GM23338 (cell line): ENCODE data around the gene CPNE7. TPM values are rescaled to one million over a fixed set of nuclear protein-coding genes. Genes with fewer than 3 reads are reported as not detected.

Experiments
- ATAC-seq: fragments of 200-7000 bp; cut with Tn5 transposase; 3 replicates; pipeline ENCODE4 v1.9.1; 2020
- DNase-seq: peaks from one replicate; pipeline ENCODE4 v3.0.0-alpha.2; 2015; ENCODE audit warnings: low spot score
- H2AFZ ChIP-seq: fragments of 200-600 bp; sonication (generic); 2 replicates; pipeline ENCODE4 v1.8.0; 2016; ENCODE audit warnings: antibody characterized with exemption, mild to moderate bottlenecking, moderate library complexity
- H3F3A ChIP-seq: fragments of 200-600 bp; sonication (generic); replicated peaks from 2 replicates; pipeline ENCODE4 v1.8.0; 2017; ENCODE audit warnings: antibody characterized with exemption, mixed run types, low read depth
- H3K27ac ChIP-seq: fragments of 200-600 bp; sonication (generic); 2 replicates; pipeline ENCODE4 v1.6.1; 2016; ENCODE audit warnings: low read depth
- H3K27me3 ChIP-seq: fragments of 200-600 bp; sonication (generic); 2 replicates; pipeline ENCODE4 v1.8.0; 2016; ENCODE audit warnings: mild to moderate bottlenecking, mixed run types, moderate library complexity; ENCODE audit not compliant: insufficient read depth
- H3K36me3 ChIP-seq: fragments of 200-600 bp; sonication (generic); 2 replicates; pipeline ENCODE4 v1.8.0; 2016; ENCODE audit warnings: mild to moderate bottlenecking; ENCODE audit not compliant: insufficient read depth
- H3K4me1 ChIP-seq: fragments of 200-600 bp; sonication (generic); 2 replicates; pipeline ENCODE4 v1.8.0; 2016; ENCODE audit warnings: mild to moderate bottlenecking, moderate library complexity; ENCODE audit not compliant: insufficient read depth
- H3K4me2 ChIP-seq: fragments of 200-600 bp; sonication (generic); 2 replicates; pipeline ENCODE4 v1.7.1; 2017; ENCODE audit warnings: mixed run types
- H3K4me3 ChIP-seq: fragments of 200-600 bp; sonication (generic); 2 replicates; pipeline ENCODE4 v1.6.1; 2016; ENCODE audit warnings: mixed run types
- H3K79me2 ChIP-seq: fragments of 200-600 bp; sonication (generic); replicated peaks from 2 replicates; pipeline ENCODE4 v1.8.0; 2017; ENCODE audit warnings: mild to moderate bottlenecking; ENCODE audit not compliant: insufficient read depth
- H3K9me2 ChIP-seq: fragments of 200-600 bp; sonication (generic); 2 replicates; pipeline ENCODE4 v1.8.0; 2017; ENCODE audit not compliant: insufficient read depth
- H4K20me1 ChIP-seq: fragments of 200-600 bp; sonication (generic); replicated peaks from 2 replicates; pipeline ENCODE4 v1.8.0; 2017; ENCODE audit warnings: mild to moderate bottlenecking; ENCODE audit not compliant: insufficient read depth
- H3K27ac Mint-ChIP-seq: 2 replicates; pipeline ENCODE4 v1.8.0; 2020; ENCODE audit warnings: inconsistent platforms, mild to moderate bottlenecking, moderate library complexity, mixed read lengths
- H3K27me3 Mint-ChIP-seq: 3 replicates; pipeline ENCODE4 v1.8.0; 2022; ENCODE audit warnings: low read depth, mild to moderate bottlenecking, moderate library complexity, mixed read lengths, inconsistent platforms; ENCODE audit not compliant: insufficient read depth, poor library complexity
- H3K36me3 Mint-ChIP-seq: 3 replicates; pipeline ENCODE4 v1.8.0; 2021; ENCODE audit warnings: low read depth, mild to moderate bottlenecking, inconsistent platforms, moderate library complexity, mixed read lengths
- H3K4me1 Mint-ChIP-seq: 3 replicates; pipeline ENCODE4 v1.8.0; 2020; ENCODE audit warnings: mild to moderate bottlenecking, inconsistent platforms, mixed read lengths
- H3K4me3 Mint-ChIP-seq: 3 replicates; pipeline ENCODE4 v1.8.0; 2021; ENCODE audit warnings: moderate library complexity, mild to moderate bottlenecking, inconsistent platforms, mixed read lengths
- H3K9me3 Mint-ChIP-seq: 3 replicates; pipeline ENCODE4 v1.8.0; 2020; ENCODE audit warnings: moderate library complexity, mild to moderate bottlenecking, inconsistent platforms, mixed read lengths
- CREB1 ChIP-seq: fragments of 250-450 bp; sonication (Bioruptor Pico); IDR thresholded peaks from 2 replicates; pipeline ENCODE4 v1.5.0; 2020; ENCODE audit warnings: low read depth, mild to moderate bottlenecking, moderate library complexity
- CTCF ChIP-seq, 2 experiments: fragments of 200-600 bp in 1 of 2; sonication (generic) in 1 of 2; conservative IDR thresholded peaks; 2 replicates each; pipeline versions ENCODE4 v1.5.1 to v1.6.1; 2016 to 2017; ENCODE audit warnings: antibody characterized with exemption in 2 of 2, low read depth in 2 of 2, mild to moderate bottlenecking in 2 of 2, moderate library complexity in 1 of 2
- ETS1 ChIP-seq: IDR thresholded peaks from 2 replicates; pipeline ENCODE4 v1.6.1; 2016; ENCODE audit warnings: antibody characterized with exemption
- EZH2 ChIP-seq: fragments of 200-600 bp; sonication (generic); IDR thresholded peaks from one replicate; pipeline ENCODE4 v1.8.0; 2017; ENCODE audit warnings: antibody characterized with exemption, mild to moderate bottlenecking, low read depth; ENCODE audit not compliant: unreplicated experiment
- EZH2phosphoT487 ChIP-seq: fragments of 200-600 bp; sonication (generic); IDR thresholded peaks from one replicate; pipeline ENCODE4 v1.8.1; 2018; ENCODE audit warnings: antibody characterized with exemption; ENCODE audit not compliant: unreplicated experiment
- JUNB ChIP-seq: IDR thresholded peaks from one replicate; pipeline ENCODE4 v1.6.1; 2016; ENCODE audit warnings: antibody characterized with exemption; ENCODE audit not compliant: unreplicated experiment
- NANOG ChIP-seq: IDR thresholded peaks from 2 replicates; pipeline ENCODE4 v1.6.1; 2016; ENCODE audit warnings: antibody characterized with exemption, borderline replicate concordance
- POLR2AphosphoS5 ChIP-seq: IDR thresholded peaks from 2 replicates; pipeline ENCODE4 v1.6.1; 2016; ENCODE audit warnings: antibody characterized with exemption, low read depth
- REST ChIP-seq: IDR thresholded peaks from one replicate; pipeline ENCODE4 v1.6.1; 2018; ENCODE audit warnings: antibody characterized with exemption; ENCODE audit not compliant: unreplicated experiment
- STAT1 ChIP-seq: IDR thresholded peaks from one replicate; pipeline ENCODE4 v1.6.1; 2016; ENCODE audit warnings: antibody characterized with exemption; ENCODE audit not compliant: unreplicated experiment
- ZNF114 ChIP-seq: fragments of 250-450 bp; sonication (Bioruptor Pico); IDR thresholded peaks from 2 replicates; pipeline ENCODE4 v1.5.0; 2020; ENCODE audit warnings: mild to moderate bottlenecking, moderate library complexity
- ZNF331 ChIP-seq: fragments of 250-450 bp; sonication (Bioruptor Pico); IDR thresholded peaks from 2 replicates; pipeline ENCODE4 v1.5.0; 2020; ENCODE audit warnings: low read depth, mild to moderate bottlenecking, moderate library complexity
- ZNF462 ChIP-seq: fragments of 250-450 bp; sonication (Bioruptor Pico); IDR thresholded peaks from 2 replicates; pipeline ENCODE4 v1.5.0; 2020; ENCODE audit warnings: mild to moderate bottlenecking, moderate library complexity
- polyA plus RNA-seq: library from polyadenylated mRNA; unstranded; fragments of >200 nt; fragmentation: Nextera tagmentation; extraction: Ambion mirVana; gene quantifications from 2 replicates; pipeline ENCODE4 v1.2.1, GENCODE V29; 2016
- total RNA-seq: library from RNA; depleted of rRNA; stranded (reverse); fragments of >200 nt; shearing (Covaris generic); gene quantifications from 2 replicates; pipeline ENCODE4 v1.2.3, GENCODE V29; 2014

The CPNE7 gene
- total and polyA plus RNA-seq, 2 experiments from 2014 or later = 11.2 to 15.7 TPM

- H3K27ac ChIP-seq = no peak overlapping the region
- H3K27me3 ChIP-seq = no peaks in the 10 kb centered on the region
- peaks cover under 1% of the 10 kb centered on the region for H3K27me3 Mint-ChIP-seq
- H4K20me1 ChIP-seq = no peaks in the 10 kb centered on the region
- H3K27ac Mint-ChIP-seq = no peak overlapping the region
- TF ChIP-seq NANOG (no peak), JUNB (no peak), EZH2 (no peak), ZNF331 (no peak), ZNF462 (CRISPR knock-in tag) (no peak), POLR2AphosphoS5 (no peak), EZH2phosphoT487 (no peak), CTCF (conservative IDR thresholded peaks at IDR 0.05; ENCODE audit: low read depth in 2 of 2) (no peak), ZNF114 (CRISPR knock-in tag) (no peak), ETS1 (no peak), STAT1 (no peak), REST (no peak), CREB1 (no peak)
- H3F3A ChIP-seq = peaks cover 8% of the 10 kb centered on the region
- no peak overlapping the region for H3K4me3 ChIP-seq
- no peaks in the 10 kb centered on the region for H3K36me3 ChIP-seq
- no peaks in the 10 kb centered on the region; the same call in 2 of the 3 replicates for H3K4me1 Mint-ChIP-seq
- DNase-seq (no peak), ATAC-seq (no peak)
- H3K36me3 Mint-ChIP-seq = peaks cover 19% of the 10 kb centered on the region
- H3K4me2 ChIP-seq = no peak overlapping the region
- H3K79me2 ChIP-seq = no peaks in the 10 kb centered on the region
- no peak overlapping the region for H3K4me3 Mint-ChIP-seq
- H3K9me2 ChIP-seq = no peaks in the 10 kb centered on the region
- peaks cover 10% of the 10 kb centered on the region for H3K9me3 Mint-ChIP-seq
- no peaks in the 10 kb centered on the region for H3K4me1 ChIP-seq
- no peak overlapping the region for H2AFZ ChIP-seq
Observed at GRCh38 chr16:89583197-89583894, 7.8 kb downstream of the CPNE7 start.
